ENCODE data around the gene SLC8B1. TPM values are rescaled to one million over a fixed set of nuclear protein-coding genes. Genes with fewer than 3 reads are reported as not detected.
"Not testable (repeated sequence)": the region's sequence is repeated elsewhere in the genome, so short reads cannot be mapped to it uniquely, and the experiment has no call there.

Gene SLC8B1
- total RNA-seq, 1 experiment from 2014 or later, result 12.8 TPM

DNA sequence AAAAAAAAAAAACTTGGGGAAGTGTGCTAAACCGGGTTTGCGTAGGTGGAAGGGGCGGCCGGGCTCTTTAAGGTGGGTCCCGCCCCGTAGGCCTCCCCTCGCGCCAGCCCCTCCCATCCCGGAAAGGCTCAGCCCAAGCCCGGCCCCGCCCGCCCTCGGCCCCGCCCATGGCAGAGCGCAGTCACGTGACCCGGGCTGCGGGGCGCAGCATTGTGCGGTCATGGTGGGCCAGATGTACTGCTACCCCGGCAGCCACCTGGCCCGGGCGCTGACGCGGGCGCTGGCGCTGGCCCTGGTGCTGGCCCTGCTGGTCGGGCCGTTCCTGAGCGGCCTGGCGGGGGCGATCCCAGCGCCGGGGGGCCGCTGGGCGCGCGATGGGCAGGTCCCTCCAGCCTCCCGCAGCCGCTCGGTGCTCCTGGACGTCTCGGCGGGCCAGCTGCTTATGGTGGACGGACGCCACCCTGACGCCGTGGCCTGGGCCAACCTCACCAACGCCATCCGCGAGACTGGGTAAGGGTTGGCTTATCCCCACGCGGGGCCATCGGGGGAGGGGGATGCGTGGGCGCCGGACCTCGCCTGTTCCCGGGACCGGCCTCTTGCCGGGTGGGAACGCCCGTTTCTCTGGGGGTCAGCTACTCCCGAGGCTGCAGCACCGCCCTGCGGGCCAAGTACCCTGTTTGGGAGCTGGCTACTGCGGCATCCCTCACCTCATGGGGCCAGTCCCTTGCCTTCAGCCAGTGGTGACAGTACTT, 23.6 kb upstream of the SLC8B1 start, which contains the start of gene PLBD2:
Gene PLBD2, plus strand, starts transcription at position 207 of the 752 bp plus-strand sequence. Its CDS starts 14 bp downstream, at position 221.
- peak; percentile 83 for DNase-seq (ENCODE audit: low read depth)

- not testable (repeated sequence) for DNase-seq (ENCODE audit: low read depth)
Observed at GRCh38 chr12:113354192-113354591, 19.3 kb upstream of the SLC8B1 start.

DNA sequence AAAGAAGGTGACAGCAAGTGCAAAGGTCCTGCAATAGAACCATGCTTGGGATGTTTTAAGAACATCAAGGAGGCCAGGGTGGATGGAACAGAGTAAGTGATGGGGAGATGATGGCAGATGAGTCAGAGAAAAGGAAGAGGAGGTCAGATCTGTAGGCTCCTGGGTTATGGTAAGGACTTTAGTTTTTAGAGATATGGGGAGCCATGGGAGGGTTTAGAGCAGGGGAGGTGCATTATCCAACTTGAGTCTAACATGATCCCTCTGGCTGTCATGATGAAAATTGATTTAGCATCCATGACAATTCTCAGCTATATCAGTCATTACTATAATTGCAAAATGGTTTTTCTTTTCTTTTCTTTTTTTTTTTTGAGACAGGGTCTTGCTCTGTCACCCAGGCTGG, 16.2 kb upstream of the SLC8B1 start:
- no peak for DNase-seq (ENCODE audit: low read depth)

GRCh38 chr12:113348849-113349536, 14.1 kb upstream of the SLC8B1 start:
- DNase-seq (ENCODE audit: low read depth), result no peak

DNA sequence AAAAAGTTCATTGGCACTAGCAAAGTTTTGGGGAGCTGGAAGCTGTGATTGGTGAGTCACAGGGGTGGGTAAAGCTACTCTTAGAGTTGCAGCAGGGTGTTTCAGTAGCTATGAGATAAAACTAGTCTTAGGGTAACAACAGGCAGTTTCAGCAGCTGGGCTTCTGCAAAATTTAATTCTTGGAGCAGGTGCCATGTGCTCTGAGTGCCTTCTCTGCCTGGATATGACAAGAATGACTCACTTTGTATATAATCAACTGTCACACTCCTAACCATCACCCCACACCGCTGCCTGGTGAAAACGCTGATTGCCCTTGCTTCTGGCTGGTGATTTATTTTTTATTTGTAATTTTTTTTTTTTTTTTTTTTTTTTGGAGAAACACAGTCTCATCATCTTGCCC, 13.0 kb upstream of the SLC8B1 start:
- DNase-seq (ENCODE audit: low read depth), result peak; percentile 11

DNA sequence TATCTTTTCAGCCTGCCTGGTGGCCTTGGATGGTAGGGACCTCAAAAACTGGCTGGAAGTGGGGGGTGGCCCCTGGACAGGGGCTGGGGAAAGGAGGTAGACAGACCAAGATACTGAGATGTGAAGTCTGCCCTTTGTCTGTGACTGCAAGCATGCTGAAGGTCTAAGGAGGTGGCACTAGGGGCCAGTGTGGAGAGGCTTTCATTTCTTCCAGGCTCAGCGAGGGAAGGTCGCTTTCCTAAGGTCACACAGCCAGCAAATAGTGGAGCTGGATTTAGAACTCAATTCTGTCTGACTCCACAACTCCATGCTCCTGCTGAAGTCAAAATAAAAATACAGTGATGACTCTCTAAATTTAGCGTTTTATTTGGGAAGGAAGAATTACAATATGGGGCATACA, 12.2 kb upstream of the SLC8B1 start:
- DNase-seq (ENCODE audit: low read depth), result no peak

DNA sequence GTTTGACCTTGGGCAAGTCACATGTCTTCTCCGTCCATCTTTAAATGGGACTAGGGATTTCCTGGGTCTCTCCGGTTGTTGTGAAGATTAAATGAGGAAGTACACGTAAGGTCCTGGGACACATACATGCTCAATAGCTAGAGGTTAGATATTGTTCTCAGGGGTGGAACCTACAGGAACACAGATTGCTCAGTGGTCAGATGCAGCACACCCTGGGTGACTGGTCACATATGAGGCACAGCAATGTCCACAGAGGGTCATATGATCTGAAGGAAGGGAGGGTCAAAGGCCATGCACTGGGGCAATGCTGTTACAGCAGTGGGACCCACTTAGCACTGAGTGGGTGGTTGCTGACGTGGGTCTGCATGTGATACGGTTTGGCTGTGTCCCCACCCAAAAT, 11.4 kb upstream of the SLC8B1 start:
- no peak for DNase-seq (ENCODE audit: low read depth)

DNA sequence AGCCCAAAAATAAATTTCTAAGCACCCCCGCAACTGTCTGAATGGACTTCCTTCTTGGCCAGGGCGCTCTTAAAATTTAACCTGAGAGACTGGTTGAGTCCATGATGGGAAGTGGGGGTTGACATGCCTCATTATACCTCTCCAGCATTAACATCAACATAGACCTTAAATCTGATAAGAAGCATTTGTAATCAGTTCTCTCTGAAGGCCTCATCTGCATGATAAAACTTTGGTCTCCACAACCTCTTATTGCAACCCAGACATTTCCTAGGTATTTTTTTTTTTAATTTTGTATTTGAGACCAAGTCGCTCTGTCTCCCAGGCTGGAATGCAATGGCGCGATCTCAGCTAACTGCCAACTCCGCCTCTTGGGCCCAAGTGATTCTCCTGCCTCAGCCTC, 10.4 kb upstream of the SLC8B1 start:
- DNase-seq (ENCODE audit: low read depth), result no peak

DNA sequence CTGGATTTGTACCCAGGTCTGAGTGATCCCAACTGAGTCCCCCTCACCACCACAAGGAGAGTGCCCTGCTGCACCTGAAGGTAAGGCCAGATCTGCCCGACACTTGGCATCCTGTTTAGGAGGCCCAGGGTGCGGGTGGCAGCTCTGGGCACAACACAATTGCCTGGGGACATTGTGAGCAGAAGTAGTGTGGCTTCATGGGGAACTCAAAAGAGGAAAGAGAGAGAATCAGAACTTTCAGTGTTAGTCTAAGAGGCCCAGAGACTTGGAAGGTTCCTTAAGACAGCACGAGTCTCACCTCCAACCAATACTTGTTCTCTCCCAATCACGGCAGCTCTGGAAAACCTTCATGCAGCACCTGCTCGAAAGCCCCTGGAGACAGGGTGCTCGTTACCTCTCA, 6.6 kb upstream of the SLC8B1 start:
- no peak for DNase-seq (ENCODE audit: low read depth)

GRCh38 chr12:113340061-113340460, 5.2 kb upstream of the SLC8B1 start:
- DNase-seq (ENCODE audit: low read depth), result peak; percentile 24

- no peak for DNase-seq (ENCODE audit: low read depth)
Observed at GRCh38 chr12:113339540-113339939, 4.6 kb upstream of the SLC8B1 start.

- DNase-seq (ENCODE audit: low read depth), result no peak
Observed at GRCh38 chr12:113333877-113334785, 778 bp downstream of the SLC8B1 start.

GRCh38 chr12:113333418-113333750, 1.5 kb downstream of the SLC8B1 start:
- DNase-seq (ENCODE audit: low read depth), result no peak

- no peak for DNase-seq (ENCODE audit: low read depth)
Observed at GRCh38 chr12:113332688-113333417, 2.1 kb downstream of the SLC8B1 start.

GRCh38 chr12:113330505-113330904, 4.4 kb downstream of the SLC8B1 start:
- DNase-seq (ENCODE audit: low read depth), result no peak

GRCh38 chr12:113329791-113330417, 5.0 kb downstream of the SLC8B1 start:
- peak; percentile 15 for DNase-seq (ENCODE audit: low read depth)

GRCh38 chr12:113329022-113329790, 5.7 kb downstream of the SLC8B1 start:
- peak; percentile 84 for DNase-seq (ENCODE audit: low read depth)

DNA sequence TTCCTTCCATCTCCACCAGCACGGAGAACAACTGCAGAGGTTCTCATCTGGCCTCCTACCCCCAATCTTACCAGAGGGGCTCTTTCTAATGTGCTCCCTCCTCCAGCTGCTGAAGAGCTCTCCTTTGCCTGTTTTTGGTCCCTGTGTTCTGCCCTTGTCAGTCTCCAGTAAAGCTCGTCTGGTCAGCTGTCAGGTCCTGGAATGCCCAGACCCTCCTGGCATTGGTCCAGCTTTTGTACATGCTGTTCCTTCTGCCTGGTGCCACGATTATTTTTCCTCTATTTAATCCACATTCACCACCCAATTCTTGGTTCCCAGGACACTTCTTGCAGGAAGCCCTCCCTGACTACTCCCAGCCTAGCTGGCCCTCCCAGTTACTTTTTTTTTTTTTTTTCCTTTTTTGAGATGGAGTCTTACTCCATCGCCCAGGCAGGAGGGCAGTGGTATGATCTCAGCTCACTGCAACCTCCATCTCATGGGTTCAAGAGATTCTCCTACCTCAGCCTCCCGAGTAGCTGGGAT, 6.5 kb downstream of the SLC8B1 start:
- no peak for DNase-seq (ENCODE audit: low read depth)

DNA sequence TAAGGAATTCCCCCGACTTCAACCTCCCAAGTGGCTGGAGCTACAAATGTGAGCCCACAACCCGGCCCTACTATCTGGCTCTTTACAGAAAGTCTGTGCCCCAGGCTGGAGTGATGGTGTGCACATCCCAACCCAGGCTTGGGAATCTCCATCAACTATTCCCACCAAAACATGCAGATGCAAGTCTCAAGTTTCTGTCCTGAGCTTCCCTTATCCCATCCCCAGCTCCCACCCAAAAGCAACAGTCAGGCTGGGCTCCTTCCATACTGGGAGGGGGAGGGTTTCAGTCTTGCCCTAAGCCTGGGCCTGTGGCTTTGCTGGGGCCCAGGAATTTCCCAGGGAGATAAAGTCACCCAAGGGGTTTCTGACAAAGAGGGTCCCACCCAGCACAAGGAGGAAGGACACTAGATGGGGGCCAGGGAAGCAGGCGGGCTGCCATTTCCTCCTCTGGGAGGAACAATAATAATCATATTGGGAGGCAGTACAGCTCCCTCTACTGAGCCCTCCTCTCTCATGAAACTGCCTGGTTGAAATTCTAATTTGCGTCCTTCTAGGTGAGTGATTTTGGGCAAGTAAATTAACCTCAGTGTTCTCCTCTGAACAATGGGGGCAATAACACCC, 8.0 kb downstream of the SLC8B1 start:
- no peak for DNase-seq (ENCODE audit: low read depth)

DNA sequence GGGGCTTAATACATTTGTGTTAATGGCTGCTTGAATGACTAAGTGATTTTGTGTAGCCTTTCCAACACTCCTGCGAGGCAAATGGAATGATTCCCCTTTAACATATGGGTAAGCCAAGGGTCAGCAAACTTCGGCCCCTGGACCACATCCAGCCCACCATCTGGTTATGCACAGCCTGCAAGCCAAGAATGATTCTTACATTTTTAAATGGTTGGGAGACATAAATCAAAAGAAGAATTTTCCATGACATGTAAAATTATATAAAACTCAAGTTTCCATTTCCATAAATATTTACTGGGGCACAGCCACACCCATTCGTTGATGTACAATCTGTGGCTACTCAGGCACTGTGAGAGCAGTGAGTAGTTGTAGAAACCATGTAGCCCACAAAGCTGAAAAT, 9.0 kb downstream of the SLC8B1 start:
- peak; percentile 7 for DNase-seq (ENCODE audit: low read depth)

Measured in M059J (cell line).